NK-92 (cell line): ENCODE measurements around the gene VPS37B.

ENCODE experiments used
- DNase-seq: peaks from one replicate; lab custom pipeline; 2025; ENCODE audit not compliant: unreplicated experiment; lab: John Stamatoyannopoulos, UW

Gene VPS37B

DNA sequence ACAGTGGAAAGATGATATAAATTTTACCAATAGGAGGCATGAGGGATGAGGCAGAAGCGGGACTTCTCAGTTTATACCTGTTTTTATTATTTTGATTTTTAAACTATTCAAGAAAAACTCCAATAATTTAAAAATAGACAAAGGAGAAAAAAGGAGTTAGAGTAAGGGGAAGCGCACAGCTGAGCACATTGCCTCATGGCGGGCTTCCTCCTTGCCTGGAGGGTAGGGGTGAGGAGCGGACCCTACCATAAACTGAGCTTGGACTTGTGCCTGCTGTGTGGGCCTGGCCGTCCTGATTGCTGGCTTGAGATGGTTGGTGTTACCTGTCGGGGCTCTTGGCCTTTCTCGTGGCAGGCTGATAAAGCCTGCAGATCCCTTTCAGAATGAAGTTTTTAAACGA lies 75.8 kb downstream of the VPS37B start:
- no peak for DNase-seq

DNA sequence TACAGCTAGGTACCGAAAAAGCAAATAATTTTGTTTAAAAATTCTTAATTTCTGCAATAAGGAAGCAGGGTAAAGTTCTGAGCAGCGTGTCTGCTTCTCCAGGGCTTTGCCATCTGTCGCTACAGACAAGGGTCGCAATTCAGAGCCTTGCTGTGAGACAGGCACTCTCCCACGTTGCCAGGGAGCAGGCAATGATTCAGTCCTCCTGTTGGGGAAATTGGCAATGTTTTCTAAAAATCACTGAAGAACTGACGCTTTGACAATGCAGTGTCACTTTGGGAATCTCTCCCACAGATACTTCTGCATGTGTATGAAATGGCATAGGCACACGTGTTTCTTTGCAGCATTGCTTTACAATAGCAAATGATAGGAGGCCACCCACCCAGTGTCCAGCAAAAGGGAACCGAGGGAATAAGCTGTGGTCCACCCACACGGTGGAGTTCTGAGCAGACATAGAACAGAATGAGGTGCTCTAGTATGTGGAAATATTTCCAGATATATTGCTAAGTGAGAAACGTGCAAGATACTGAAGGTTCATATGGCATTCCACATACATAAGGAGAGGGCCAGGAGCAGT lies 76.6 kb downstream of the VPS37B start:
- DNase-seq, result no peak
